K562 (cell line): ENCODE results near the gene C16orf95. TPM values are rescaled to one million over a fixed set of nuclear protein-coding genes. Genes with fewer than 3 reads are reported as not detected.
A peak's percentile ranks its signal among the peaks of the same experiment; 100 is the strongest.

Experiments
- ARNT ChIP-seq, 2 experiments: fragments of 450-650 bp; IDR thresholded peaks; 2 replicates each; pipeline ENCODE4 v1.6.1; 2016; ENCODE audit warnings: mild to moderate bottlenecking in 1 of 2
- BRF1 ChIP-seq: IDR thresholded peaks from 3 replicates; pipeline ENCODE4 v1.6.1; 2011; ENCODE audit warnings: borderline replicate concordance, mild to moderate bottlenecking; ENCODE audit not compliant: insufficient read length; ENCODE audit errors: extremely low read depth
- ETV5 ChIP-seq: sonication (generic); formaldehyde crosslinking; IDR thresholded peaks from 2 replicates; pipeline ENCODE4 v1.4.0; 2020; ENCODE audit warnings: low read depth, mild to moderate bottlenecking, missing genetic modification reagents
- FOXA1 ChIP-seq: fragments of 450-650 bp; IDR thresholded peaks from 2 replicates; pipeline ENCODE4 v1.6.1; 2016; ENCODE audit warnings: mild to moderate bottlenecking, borderline replicate concordance
- HMGXB4 ChIP-seq: sonication (generic); formaldehyde crosslinking; IDR thresholded peaks from 2 replicates; pipeline ENCODE4 v1.8.1; 2023; ENCODE audit warnings: mild to moderate bottlenecking, missing genetic modification reagents
- HNRNPL ChIP-seq: fragments of 200-400 bp; formaldehyde crosslinking; IDR thresholded peaks from 2 replicates; pipeline ENCODE4 v1.6.1; 2017; ENCODE audit warnings: low read depth, mild to moderate bottlenecking, low read length
- HOMEZ ChIP-seq: fragments of 250-450 bp; sonication (Bioruptor Pico); IDR thresholded peaks from 2 replicates; pipeline ENCODE4 v1.4.0; 2020; ENCODE audit warnings: mild to moderate bottlenecking, moderate library complexity
- NFATC3 ChIP-seq: fragments of 450-650 bp; IDR thresholded peaks from 2 replicates; pipeline ENCODE4 v1.6.1; 2017; ENCODE audit warnings: mild to moderate bottlenecking
- SLC30A9 ChIP-seq: fragments of 250-450 bp; sonication (Bioruptor Pico); IDR thresholded peaks from 2 replicates; pipeline ENCODE4 v1.8.0; 2022; ENCODE audit warnings: mild to moderate bottlenecking, moderate library complexity
- XRCC3 ChIP-seq: fragments of 450-650 bp; IDR thresholded peaks from 2 replicates; pipeline ENCODE4 v1.6.1; 2017; ENCODE audit warnings: mild to moderate bottlenecking, moderate library complexity
- ZNF143 ChIP-seq: sonication (generic); formaldehyde crosslinking; IDR thresholded peaks from 2 replicates; pipeline ENCODE4 v1.9.0; 2022; ENCODE audit warnings: mild to moderate bottlenecking, missing genetic modification reagents
- ZNF212 ChIP-seq: fragments of 450-650 bp; formaldehyde crosslinking; IDR thresholded peaks from 2 replicates; pipeline ENCODE4 v1.4.0; 2020; ENCODE audit warnings: mild to moderate bottlenecking
- ZNF23 ChIP-seq: fragments of 250-450 bp; sonication (Bioruptor Pico); IDR thresholded peaks from 2 replicates; pipeline ENCODE4 v1.4.0; 2020; ENCODE audit warnings: mild to moderate bottlenecking
- ZNF239 ChIP-seq: fragments of 250-450 bp; sonication (Bioruptor Pico); IDR thresholded peaks from 2 replicates; pipeline ENCODE4 v1.4.0; 2020; ENCODE audit warnings: mild to moderate bottlenecking
- ZNF274 ChIP-seq: IDR thresholded peaks from 2 replicates; pipeline ENCODE4 v1.6.1; 2011; ENCODE audit warnings: low read depth, mild to moderate bottlenecking, low read length, moderate library complexity, borderline replicate concordance
- ZNF407 ChIP-seq: fragments of 450-650 bp; IDR thresholded peaks from 2 replicates; pipeline ENCODE4 v1.6.1; 2016; ENCODE audit warnings: low read depth
- ZNF707 ChIP-seq: fragments of 250-450 bp; sonication (Bioruptor Pico); conservative IDR thresholded peaks from 2 replicates; pipeline ENCODE4 v1.8.0; 2022; ENCODE audit warnings: inconsistent platforms, mild to moderate bottlenecking, moderate library complexity
- polyA plus RNA-seq, 8 experiments: library from polyadenylated mRNA; depleted of rRNA in 4 of 8; stranded (reverse) in 5 of 8; unstranded in 3 of 8; fragments of >200 nt; fragmentation: Nextera tagmentation in 2 of 8; fragmentation: Illumina TruSeq in 1 of 8; extraction: Ambion mirVana in 2 of 8; extraction: Trizol in 1 of 8; gene quantifications; 2 replicates each; pipeline versions ENCODE4 v1.2.1 to v1.2.3, GENCODE V29; 2011 to 2014; ENCODE audit warnings: inconsistent platforms in 1 of 8, missing spikeins in 1 of 8
- total RNA-seq, 7 experiments: library from RNA; depleted of rRNA in 6 of 7; stranded (reverse); fragments of >200 nt in 6 of 7; fragmentation: Illumina TruSeq in 2 of 7; extraction: Trizol in 2 of 7; gene quantifications; 2 replicates each; pipeline versions ENCODE4 v1.2.1 to v1.2.3, GENCODE V29; 2011 to 2021; ENCODE audit warnings: low replicate concordance in 1 of 7

C16orf95 gene
- total and polyA plus RNA-seq, 9 of the 15 experiments (the other 6 are each of a cell fraction or from before 2014, with no cell fraction given): 6.5 to 20.5 (median 9.4) TPM

- no peak for TF ChIP-seq ZNF407
- no peak for TF ChIP-seq ARNT (IDR thresholded peaks at IDR 0.05)
- no peak for TF ChIP-seq HOMEZ (CRISPR knock-in tag)
- no peak for TF ChIP-seq ZNF212
- TF ChIP-seq SLC30A9 (CRISPR knock-in tag): no peak
- TF ChIP-seq ZNF274: no peak
- TF ChIP-seq ZNF707 (CRISPR knock-in tag): no peak
- no peak for TF ChIP-seq HMGXB4
- TF ChIP-seq NFATC3: no peak
- TF ChIP-seq BRF1: no peak
- TF ChIP-seq ETV5 (CRISPR knock-in tag): peak; percentile 23; the same call in 1 of the 2 replicates
- TF ChIP-seq HNRNPL: no peak
- TF ChIP-seq ZNF239 (CRISPR knock-in tag): no peak
- TF ChIP-seq ZNF23: no peak
- no peak for TF ChIP-seq FOXA1
- no peak for TF ChIP-seq ZNF143 (CRISPR knock-in tag)
- no peak for TF ChIP-seq XRCC3
These were observed 11.4 kb downstream of the C16orf95 start (continued) for GRCh38 chr16:87305505-87306391.
